Esophagus muscularis mucosa (tissue), 4 donors: ENCODE measurements around the gene GTF3C5.

ENCODE experiments used
- EP300 ChIP-seq: sonication (generic); formaldehyde crosslinking; IDR thresholded peaks from one replicate; pipeline ENCODE4 v1.6.1; 2017; ENCODE audit warnings: antibody characterized with exemption
- POLR2A ChIP-seq: fragments of 450-650 bp; IDR thresholded peaks from one replicate; pipeline ENCODE4 v1.6.1; 2017; ENCODE audit warnings: antibody characterized with exemption, moderate library complexity, mild to moderate bottlenecking, low read depth
- POLR2AphosphoS5 ChIP-seq, 2 donors: sonication (generic); formaldehyde crosslinking; IDR thresholded peaks; one replicate each; pipeline ENCODE4 v1.6.1; 2017; ENCODE audit warnings: antibody characterized with exemption in 2 of 2
- TF ChIP-seq, protein P1 (sequence below), 3 experiments: fragments of 200-600 bp in 2 of 3; fragments of 450-650 bp in 1 of 3; sonication (generic) in 2 of 3; IDR thresholded peaks; one replicate each; pipeline ENCODE4 v1.5.1; 2017 to 2019; ENCODE audit warnings: antibody characterized with exemption in 3 of 3, mild to moderate bottlenecking in 2 of 3, moderate library complexity in 1 of 3

DNA sequence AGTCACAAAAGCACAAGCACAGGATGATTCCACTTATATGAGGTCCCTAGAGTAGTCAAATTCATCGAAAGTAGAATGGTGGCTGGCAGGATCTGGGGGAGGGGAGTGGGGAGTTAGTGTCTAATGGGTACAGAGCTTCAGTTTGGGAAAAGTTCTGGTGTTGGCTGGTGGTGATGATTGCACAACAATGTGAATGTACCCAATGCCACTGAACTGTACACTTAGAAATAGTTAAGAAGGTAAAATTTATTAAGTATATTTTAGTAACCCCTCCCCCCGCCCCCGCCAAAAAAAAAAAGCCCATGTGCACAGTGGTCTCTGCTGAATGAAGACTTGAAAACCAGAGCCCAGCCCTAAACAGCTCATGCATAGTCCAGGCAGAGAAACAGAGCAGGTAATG lies 24.8 kb upstream of the GTF3C5 start:
- TF ChIP-seq, protein P1, sequence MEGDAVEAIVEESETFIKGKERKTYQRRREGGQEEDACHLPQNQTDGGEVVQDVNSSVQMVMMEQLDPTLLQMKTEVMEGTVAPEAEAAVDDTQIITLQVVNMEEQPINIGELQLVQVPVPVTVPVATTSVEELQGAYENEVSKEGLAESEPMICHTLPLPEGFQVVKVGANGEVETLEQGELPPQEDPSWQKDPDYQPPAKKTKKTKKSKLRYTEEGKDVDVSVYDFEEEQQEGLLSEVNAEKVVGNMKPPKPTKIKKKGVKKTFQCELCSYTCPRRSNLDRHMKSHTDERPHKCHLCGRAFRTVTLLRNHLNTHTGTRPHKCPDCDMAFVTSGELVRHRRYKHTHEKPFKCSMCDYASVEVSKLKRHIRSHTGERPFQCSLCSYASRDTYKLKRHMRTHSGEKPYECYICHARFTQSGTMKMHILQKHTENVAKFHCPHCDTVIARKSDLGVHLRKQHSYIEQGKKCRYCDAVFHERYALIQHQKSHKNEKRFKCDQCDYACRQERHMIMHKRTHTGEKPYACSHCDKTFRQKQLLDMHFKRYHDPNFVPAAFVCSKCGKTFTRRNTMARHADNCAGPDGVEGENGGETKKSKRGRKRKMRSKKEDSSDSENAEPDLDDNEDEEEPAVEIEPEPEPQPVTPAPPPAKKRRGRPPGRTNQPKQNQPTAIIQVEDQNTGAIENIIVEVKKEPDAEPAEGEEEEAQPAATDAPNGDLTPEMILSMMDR (IDR thresholded peaks at IDR 0.05): no peak
- no peak for TF ChIP-seq POLR2A
- no peak for TF ChIP-seq EP300
- TF ChIP-seq POLR2AphosphoS5 (IDR thresholded peaks at IDR 0.05): no peak
